ENCODE measurements around the gene PPP4C. TPM values are rescaled to one million over a fixed set of nuclear protein-coding genes. Genes with fewer than 3 reads are reported as not detected.

Gene PPP4C
- total and polyA plus RNA-seq, 4 donors: 51.6 to 104 (median 77.8) TPM

DNA sequence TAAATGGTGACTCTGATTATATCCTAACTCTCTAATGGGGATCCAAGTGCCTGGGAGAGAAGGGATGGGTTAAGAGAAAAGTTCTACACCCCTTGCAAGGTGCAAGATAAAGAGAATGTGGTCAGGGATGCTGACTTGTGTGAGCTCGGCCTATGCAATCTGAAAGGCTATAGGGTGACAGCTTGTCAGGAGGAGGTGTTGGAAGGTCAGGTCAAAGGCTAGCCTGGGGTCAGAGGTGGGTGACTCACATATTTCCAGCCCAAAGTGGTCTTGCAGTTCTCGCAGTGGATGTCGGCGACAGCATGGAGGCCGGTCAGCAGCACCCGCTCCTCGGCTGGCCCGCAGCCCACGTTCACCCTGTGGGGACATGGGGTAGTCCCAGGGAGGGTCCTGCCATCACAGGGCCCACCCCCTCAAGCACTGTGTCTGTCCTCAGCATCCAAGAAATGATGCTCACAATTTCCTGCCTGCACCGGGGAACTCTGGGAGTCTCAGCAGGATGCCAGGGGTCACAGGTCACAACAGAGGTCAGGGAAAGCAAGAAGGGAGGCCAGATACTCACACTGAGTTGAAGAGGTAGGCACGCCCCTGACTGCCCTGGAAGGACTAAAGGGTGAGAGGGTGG, 18.9 kb downstream of the PPP4C start:
- Histone ChIP-seq H3K27ac (ENCODE audit: low read depth, low read length) (peak overlapping the region; percentile 86), H3K27me3 (ENCODE audit: control insufficient read depth, insufficient read depth, low read length) (no peaks in the 10 kb centered on the region), H3K4me1 (ENCODE audit: control insufficient read depth, insufficient read depth, low read length) (peaks cover 49% of the 10 kb centered on the region), H3K9me3 (ENCODE audit: control insufficient read depth, insufficient read depth, low read length) (no peaks in the 10 kb centered on the region), H3K4me3 (ENCODE audit: low read depth, low read length) (peak overlapping the region; percentile 67), H3K36me3 (ENCODE audit: control insufficient read depth, insufficient read depth, low read length) (peaks cover 26% of the 10 kb centered on the region)
- DNase-seq (ENCODE audit: low read depth in 4 of 6, low spot score in 6 of 6): no peak
- 76% methylated on average over 11 of the region's 11 CpGs for WGBS (ENCODE audit: insufficient coverage)

DNA sequence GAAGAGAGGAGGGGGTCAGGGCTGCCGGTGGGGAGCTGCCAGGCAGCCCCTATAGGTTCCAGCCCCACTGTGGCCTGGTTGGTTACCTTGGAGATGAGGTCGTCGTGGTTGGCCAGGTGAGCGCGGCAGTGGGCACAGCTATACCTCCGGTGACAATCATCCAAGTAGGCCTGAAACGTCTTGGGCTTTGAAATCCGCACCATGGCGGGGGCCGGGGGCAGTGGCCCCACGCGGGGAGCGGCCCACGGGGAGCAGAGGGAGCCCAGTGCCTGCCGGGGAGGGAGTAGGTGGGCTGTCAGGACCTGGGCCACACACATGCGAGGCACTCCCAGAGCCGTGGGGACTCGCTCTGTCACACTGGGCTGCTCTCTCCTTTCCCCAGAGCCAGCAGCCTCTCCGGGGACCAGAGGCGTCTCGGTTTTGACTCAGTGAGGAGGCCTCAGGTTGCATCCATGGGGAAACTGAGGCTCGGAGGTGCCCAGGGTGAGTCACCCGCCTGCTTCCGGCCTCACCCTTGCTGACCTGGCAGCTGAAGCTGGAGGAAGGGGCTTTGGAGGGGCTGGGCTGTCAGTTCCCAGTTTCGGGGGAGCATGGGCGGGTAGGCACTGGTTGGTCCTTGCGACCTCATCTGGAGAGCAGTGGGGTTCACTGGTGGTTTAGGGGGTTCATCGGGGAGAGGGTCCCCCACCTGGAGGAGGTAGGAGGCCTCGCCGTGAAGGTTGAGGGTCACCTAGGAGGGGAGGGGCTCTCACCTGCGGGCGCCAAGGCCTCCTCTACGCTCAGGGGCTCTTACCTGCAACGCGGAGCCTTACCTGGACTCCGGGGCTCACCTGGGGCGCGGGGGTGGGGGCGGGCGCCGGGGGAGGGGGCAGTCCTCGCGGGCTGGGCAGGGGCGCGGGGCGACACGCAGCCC, 19.6 kb downstream of the PPP4C start:
- H3K4me1 ChIP-seq (ENCODE audit: control insufficient read depth, insufficient read depth, low read length): peaks cover 49% of the 10 kb centered on the region
- H3K27ac ChIP-seq (ENCODE audit: low read depth, low read length): peak overlapping the region; percentile 86
- peak in 1 of 6 donors; percentile 28 for DNase-seq (ENCODE audit: low read depth in 4 of 6, low spot score in 6 of 6)
- no peaks in the 10 kb centered on the region for H3K9me3 ChIP-seq (ENCODE audit: control insufficient read depth, insufficient read depth, low read length)
- peaks cover 26% of the 10 kb centered on the region for H3K36me3 ChIP-seq (ENCODE audit: control insufficient read depth, insufficient read depth, low read length)
- peak overlapping the region; percentile 67 for H3K4me3 ChIP-seq (ENCODE audit: low read depth, low read length)
- H3K27me3 ChIP-seq (ENCODE audit: control insufficient read depth, insufficient read depth, low read length): no peaks in the 10 kb centered on the region
- WGBS (ENCODE audit: insufficient coverage): 17% methylated on average over 42 of the region's 47 CpGs

DNA sequence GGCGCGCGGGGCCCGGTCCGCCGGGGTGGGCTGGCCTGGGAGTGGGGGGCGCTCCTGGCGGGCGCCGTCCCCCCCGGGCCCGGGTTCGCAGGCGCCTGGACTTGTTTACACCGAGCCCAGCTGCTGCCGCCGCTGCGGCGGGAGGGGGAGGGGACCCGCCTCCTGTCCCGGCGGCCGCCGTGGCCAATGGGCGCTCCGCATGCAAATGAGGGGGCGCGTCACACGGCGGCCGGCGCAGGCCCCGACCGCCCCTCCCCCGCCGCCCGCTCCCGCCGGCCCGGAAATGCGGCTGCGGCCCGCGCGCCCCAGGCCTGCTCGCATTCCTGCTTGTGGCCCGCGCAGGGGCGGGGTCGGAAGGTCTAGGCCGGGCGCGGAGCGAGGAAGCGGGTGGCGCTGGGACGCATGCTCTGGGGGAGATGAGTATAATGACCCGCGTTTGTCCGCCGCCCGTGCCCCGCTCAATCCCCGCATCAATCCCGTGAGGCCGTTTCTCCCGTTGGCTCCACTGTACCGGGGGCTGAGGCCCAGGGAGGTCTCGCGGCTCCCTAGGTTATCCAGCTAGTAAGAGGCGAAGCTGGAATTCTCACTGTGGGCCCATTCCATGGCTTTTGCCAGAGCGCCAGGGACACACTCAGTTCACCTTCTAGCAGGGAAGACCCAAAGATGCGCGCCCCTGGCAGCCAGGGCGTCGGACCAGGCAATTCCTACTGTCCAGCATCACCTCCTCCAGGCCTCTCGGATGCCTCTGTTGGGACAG, 20.5 kb downstream of the PPP4C start, which contains the start of gene YPEL3:
Gene YPEL3 (minus strand): TSS at position 109 of the 757 bp plus-strand sequence. CDS start 731 bp downstream, outside the sequence.
- peak in 5 of 6 donors; percentile 63 to 95 (median 83) for DNase-seq (ENCODE audit: low read depth in 4 of 6, low spot score in 6 of 6)
- WGBS (ENCODE audit: insufficient coverage): 7% methylated on average over 77 of the region's 77 CpGs
- peaks cover 1% of the 10 kb centered on the region for H3K9me3 ChIP-seq (ENCODE audit: control insufficient read depth, insufficient read depth, low read length)

DNA sequence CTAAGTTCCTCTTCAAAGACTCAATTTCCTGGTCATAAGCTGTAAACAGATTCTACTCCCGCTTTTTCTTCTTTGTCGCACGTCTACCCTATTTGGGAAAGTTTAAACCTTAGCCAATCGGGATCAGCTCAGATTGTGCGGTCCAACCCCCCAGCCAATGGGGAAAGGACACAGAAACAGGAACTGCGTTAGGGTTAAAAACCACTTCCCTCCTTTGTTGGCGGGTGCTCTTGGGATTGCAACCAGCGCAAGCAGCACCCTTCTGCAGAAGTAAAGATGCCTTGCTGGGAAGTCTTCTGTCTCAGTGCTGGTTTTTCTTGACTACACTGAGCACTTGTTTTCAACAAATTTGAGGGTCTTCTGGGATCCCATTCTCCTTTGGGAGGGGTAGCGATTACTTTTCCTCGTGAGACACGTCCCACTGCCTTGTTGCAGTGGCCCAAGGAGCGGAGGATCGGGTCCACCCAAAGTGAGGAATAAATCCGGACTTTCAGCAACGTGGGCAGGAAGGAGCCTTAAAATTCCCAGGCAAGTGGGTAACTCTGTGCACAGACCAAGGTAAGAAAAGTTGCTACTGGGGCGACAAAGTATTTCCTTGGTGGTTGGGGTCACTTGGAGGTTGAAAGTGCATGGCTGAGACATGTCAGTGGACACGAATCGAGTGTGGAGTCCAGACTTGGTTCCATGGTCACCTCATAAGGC, 21.2 kb downstream of the PPP4C start:
- no peak for DNase-seq (ENCODE audit: low read depth in 4 of 6, low spot score in 6 of 6)

More for the DNA sequence above, 20.5 kb downstream of the PPP4C start, which contains the start of gene YPEL3:
- Histone ChIP-seq H3K4me3 (ENCODE audit: low read depth, low read length) (peak within 1 kb of the TSS; percentile 67), H3K27ac (ENCODE audit: low read depth, low read length) (peak within 1 kb of the TSS; percentile 92), H3K4me1 (ENCODE audit: control insufficient read depth, insufficient read depth, low read length) (peaks cover 40% of the 10 kb centered on the region), H3K27me3 (ENCODE audit: control insufficient read depth, insufficient read depth, low read length) (no peaks in the 10 kb centered on the region), H3K36me3 (ENCODE audit: control insufficient read depth, insufficient read depth, low read length) (peaks cover 26% of the 10 kb centered on the region)

DNA sequence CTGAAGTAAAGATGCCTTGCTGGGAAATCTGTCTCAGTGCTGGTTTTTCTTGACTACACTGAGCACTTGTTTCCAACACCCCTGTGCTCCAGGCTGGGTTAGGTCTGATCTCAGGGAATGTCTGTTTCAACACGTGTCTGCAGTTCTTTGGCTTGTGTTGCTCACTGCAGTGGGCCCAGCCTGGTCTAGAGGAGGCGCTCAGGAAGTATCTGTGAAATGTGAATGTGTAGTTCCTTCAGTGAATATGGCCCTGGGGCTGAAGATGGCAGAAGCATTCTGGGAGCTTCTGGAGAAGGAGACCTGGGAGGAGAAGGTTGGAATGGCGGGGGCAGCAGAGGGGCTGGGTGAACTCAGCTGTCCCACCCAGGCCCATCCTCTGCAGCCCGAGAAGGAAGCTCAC, 28.3 kb downstream of the PPP4C start:
- H3K36me3 ChIP-seq (ENCODE audit: control insufficient read depth, insufficient read depth, low read length): peaks cover 40% of the 10 kb centered on the region
- WGBS (ENCODE audit: insufficient coverage): 86% methylated on average over 4 of the region's 4 CpGs
- H3K27ac ChIP-seq (ENCODE audit: low read depth, low read length): no peak overlapping the region
- DNase-seq (ENCODE audit: low read depth in 4 of 6, low spot score in 6 of 6): no peak
- H3K9me3 ChIP-seq (ENCODE audit: control insufficient read depth, insufficient read depth, low read length): peaks cover 1% of the 10 kb centered on the region
- H3K4me1 ChIP-seq (ENCODE audit: control insufficient read depth, insufficient read depth, low read length): no peaks in the 10 kb centered on the region
- no peaks in the 10 kb centered on the region for H3K27me3 ChIP-seq (ENCODE audit: control insufficient read depth, insufficient read depth, low read length)
- H3K4me3 ChIP-seq (ENCODE audit: low read depth, low read length): no peak overlapping the region

More for the DNA sequence above, 21.2 kb downstream of the PPP4C start:
- peaks cover 26% of the 10 kb centered on the region for H3K36me3 ChIP-seq (ENCODE audit: control insufficient read depth, insufficient read depth, low read length)
- H3K27me3 ChIP-seq (ENCODE audit: control insufficient read depth, insufficient read depth, low read length): no peaks in the 10 kb centered on the region
- H3K4me3 ChIP-seq (ENCODE audit: low read depth, low read length): peak overlapping the region; percentile 54
- peak overlapping the region; percentile 92 for H3K27ac ChIP-seq (ENCODE audit: low read depth, low read length)
- H3K9me3 ChIP-seq (ENCODE audit: control insufficient read depth, insufficient read depth, low read length): peaks cover 1% of the 10 kb centered on the region
- 93% methylated on average over 16 of the region's 18 CpGs for WGBS (ENCODE audit: insufficient coverage)
- peaks cover 34% of the 10 kb centered on the region for H3K4me1 ChIP-seq (ENCODE audit: control insufficient read depth, insufficient read depth, low read length)

DNA sequence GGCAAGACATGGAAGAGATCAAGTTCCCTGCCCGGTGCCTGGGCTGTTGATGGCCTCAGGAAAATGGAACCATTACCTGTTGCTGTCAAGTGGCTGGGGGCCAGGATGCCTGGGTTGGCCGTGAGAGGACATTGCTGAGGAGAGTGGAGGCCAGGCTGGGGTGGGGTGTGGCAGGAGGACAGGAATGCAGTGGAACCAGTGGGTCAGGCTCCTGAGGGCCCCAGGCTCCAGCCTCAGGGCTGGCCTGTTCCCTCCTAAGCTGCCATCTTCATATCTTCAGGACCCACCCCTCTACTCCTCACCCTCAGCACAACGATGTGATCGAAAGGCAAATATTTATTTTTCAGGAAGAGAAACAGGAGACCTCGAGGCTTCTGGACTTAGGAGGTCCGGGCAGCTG, 28.7 kb downstream of the PPP4C start:
- no peak overlapping the region for H3K27ac ChIP-seq (ENCODE audit: low read depth, low read length)
- H3K27me3 ChIP-seq (ENCODE audit: control insufficient read depth, insufficient read depth, low read length): no peaks in the 10 kb centered on the region
- peaks cover 1% of the 10 kb centered on the region for H3K9me3 ChIP-seq (ENCODE audit: control insufficient read depth, insufficient read depth, low read length)
- 81% methylated on average over 6 of the region's 6 CpGs for WGBS (ENCODE audit: insufficient coverage)
- no peaks in the 10 kb centered on the region for H3K4me1 ChIP-seq (ENCODE audit: control insufficient read depth, insufficient read depth, low read length)
- no peak for DNase-seq (ENCODE audit: low read depth in 4 of 6, low spot score in 6 of 6)
- H3K36me3 ChIP-seq (ENCODE audit: control insufficient read depth, insufficient read depth, low read length): peaks cover 44% of the 10 kb centered on the region
- no peak overlapping the region for H3K4me3 ChIP-seq (ENCODE audit: low read depth, low read length)

- WGBS (ENCODE audit: insufficient coverage): 89% methylated on average over 5 of the region's 15 CpGs
- Histone ChIP-seq H3K27me3 (ENCODE audit: control insufficient read depth, insufficient read depth, low read length) (no peaks in the 10 kb centered on the region), H3K4me1 (ENCODE audit: control insufficient read depth, insufficient read depth, low read length) (no peaks in the 10 kb centered on the region), H3K9me3 (ENCODE audit: control insufficient read depth, insufficient read depth, low read length) (no peaks in the 10 kb centered on the region), H3K27ac (ENCODE audit: low read depth, low read length) (no peak overlapping the region), H3K4me3 (ENCODE audit: low read depth, low read length) (no peak overlapping the region), H3K36me3 (ENCODE audit: control insufficient read depth, insufficient read depth, low read length) (peaks cover 76% of the 10 kb centered on the region)
- no peak for DNase-seq (ENCODE audit: low read depth in 4 of 6, low spot score in 6 of 6)
Observed at GRCh38 chr16:30108059-30108850, 32.5 kb downstream of the PPP4C start.

- Histone ChIP-seq H3K4me1 (ENCODE audit: control insufficient read depth, insufficient read depth, low read length) (no peaks in the 10 kb centered on the region), H3K36me3 (ENCODE audit: control insufficient read depth, insufficient read depth, low read length) (peaks cover 86% of the 10 kb centered on the region), H3K4me3 (ENCODE audit: low read depth, low read length) (no peak overlapping the region), H3K27me3 (ENCODE audit: control insufficient read depth, insufficient read depth, low read length) (no peaks in the 10 kb centered on the region), H3K9me3 (ENCODE audit: control insufficient read depth, insufficient read depth, low read length) (no peaks in the 10 kb centered on the region), H3K27ac (ENCODE audit: low read depth, low read length) (no peak overlapping the region)
- no peak for DNase-seq (ENCODE audit: low read depth in 4 of 6, low spot score in 6 of 6)
- WGBS (ENCODE audit: insufficient coverage): 60% methylated on average over 1 of the region's 7 CpGs
Observed at GRCh38 chr16:30110661-30111060, 34.9 kb downstream of the PPP4C start.

Measured in spinal cord (tissue), 10 donors.